Mucosa of descending colon (tissue), 3 donors: Measurements from ENCODE around the gene KCNA2. TPM values are rescaled to one million over a fixed set of nuclear protein-coding genes. Genes with fewer than 3 reads are reported as not detected.

Source experiments
- ATAC-seq: fragments of 200-7000 bp; cut with Tn5 transposase; one replicate; pipeline ENCODE4 v1.9.1; 2020; ENCODE audit warnings: mild to moderate bottlenecking, moderate library complexity
- DNase-seq, 3 donors: peaks; one replicate each; pipeline ENCODE4 v3.0.0-alpha.2; 2020
- H3K36me3 ChIP-seq: fragments of 200-600 bp; one replicate; pipeline ENCODE4 v1.8.0; 2021; ENCODE audit warnings: low read depth, mild to moderate bottlenecking
- H3K4me1 ChIP-seq: fragments of 200-600 bp; one replicate; pipeline ENCODE4 v1.8.0; 2021; ENCODE audit warnings: low read depth, mild to moderate bottlenecking
- H3K4me3 ChIP-seq: fragments of 200-600 bp; one replicate; pipeline ENCODE4 v1.8.0; 2021; ENCODE audit warnings: mild to moderate bottlenecking
- H3K9me3 ChIP-seq: fragments of 200-600 bp; one replicate; pipeline ENCODE4 v1.8.0; 2021; ENCODE audit warnings: mild to moderate bottlenecking
- CTCF ChIP-seq: fragments of 200-600 bp; IDR thresholded peaks from one replicate; pipeline ENCODE4 v1.8.0; 2022; ENCODE audit warnings: antibody characterized with exemption, mild to moderate bottlenecking
- intact Hi-C, 2 donors: fragments of 100-400 bp; cut with DNase I in 1 of 2; cut with micrococcal nuclease in 1 of 2; formaldehyde crosslinking; loops; one replicate each; pipeline versions ENCODE4 v1.11.0 to v1.11.1; 2022; cut with DNase I, micrococcal nuclease
- total RNA-seq, 3 donors: library from RNA; stranded (reverse); fragmentation: NEBNext Ultra II Directional in 2 of 3; extraction: Animal tissue kit (Norgen Biotek cat#: 25700) in 2 of 3; gene quantifications; one replicate each; pipeline versions ENCODE4 v1.2.1 to v1.2.4, GENCODE V29; 2021 to 2023
- donor health status: DM: no; HTN: no; CAD: no; lungs with moderate emphysema.
- donor health status: DM: no; HTN: no; CAD: no.
- donor health status: DM: no; HTN: yes; CAD: no.

Gene KCNA2
- total RNA-seq, 3 donors from 2014 or later: 0.12 to 4.7 (median 0.46) TPM

GRCh38 chr1:110547017-110547416 lies 59.1 kb downstream of the KCNA2 start:
- intact Hi-C loops: no loop called here
- no peak for TF ChIP-seq CTCF
- H3K9me3 ChIP-seq: no peaks in the 10 kb centered on the region
- no peak overlapping the region for H3K4me3 ChIP-seq
- ATAC-seq (no peak), DNase-seq (no peak)
- H3K4me1 ChIP-seq: no peaks in the 10 kb centered on the region
- no peaks in the 10 kb centered on the region for H3K36me3 ChIP-seq

GRCh38 chr1:110545492-110545891 lies 60.7 kb downstream of the KCNA2 start:
- DNase-seq (no peak), ATAC-seq (no peak)
- intact Hi-C loops: no loop called here
- Histone ChIP-seq H3K4me1 (no peaks in the 10 kb centered on the region), H3K9me3 (no peaks in the 10 kb centered on the region), H3K4me3 (no peak overlapping the region), H3K36me3 (no peaks in the 10 kb centered on the region)
- no peak for TF ChIP-seq CTCF

GRCh38 chr1:110544753-110545152 lies 61.4 kb downstream of the KCNA2 start:
- Histone ChIP-seq H3K4me1 (no peaks in the 10 kb centered on the region), H3K9me3 (no peaks in the 10 kb centered on the region), H3K36me3 (no peaks in the 10 kb centered on the region), H3K4me3 (no peak overlapping the region)
- no peak for TF ChIP-seq CTCF
- ATAC-seq (no peak), DNase-seq (no peak)
- intact Hi-C loops: no loop called here

Other genes starting within 250 kb of the KCNA2 start
- gene SLC16A4, start 215.3 kb downstream of the KCNA2 start, total RNA-seq: 1 to 10 TPM in 2 of 3 donors, under 1 TPM in 1; 0.67 to 4.4 (median 1.8) TPM
- gene LAMTOR5, start 198.7 kb downstream of the KCNA2 start, total RNA-seq: 100 to 1,000 TPM in 2 of 3 donors, 10 to 100 TPM in 1; 95.3 to 114 (median 108) TPM
- not detected for gene PROK1, start 155.2 kb downstream of the KCNA2 start, total RNA-seq
- gene KCNA10, start 87.2 kb downstream of the KCNA2 start, total RNA-seq: not detected
- gene KCNA3, start 68.6 kb upstream of the KCNA2 start, total RNA-seq: 1 to 10 TPM; 1.5 to 2.7 (median 1.9) TPM